HCT116 (cell line): ENCODE data around the gene OS9. TPM values are rescaled to one million over a fixed set of nuclear protein-coding genes. Genes with fewer than 3 reads are reported as not detected.

Source experiments
- ATAC-seq: fragments of 200-7000 bp; cut with Tn5 transposase; 2 replicates; pipeline ENCODE4 v1.9.1; 2020; ENCODE audit warnings: mild to moderate bottlenecking, moderate library complexity
- BruUV-seq: library from RNA; stranded (reverse); fragments of 400-500 nt; replicated peaks from 2 replicates; lab custom pipeline; 2021; lab: Mats Ljungman, UMichigan
- CTCF ChIA-PET: fragments of 300-600 bp; sonication (Branson Sonifier 250); formaldehyde crosslinking; loops from one replicate; lab custom pipeline; 2021; ENCODE audit warnings: antibody characterized with exemption; lab: Charles Lee
- POLR2A ChIA-PET: fragments of 300-600, 350-600 bp; sonication (Branson Sonifier 250); formaldehyde crosslinking; loops from one replicate; lab custom pipeline; 2021; ENCODE audit warnings: antibody characterized with exemption; lab: Charles Lee
- RAD21 ChIA-PET, 2 experiments: fragments of 300-600 bp; sonication (Branson Sonifier 250); formaldehyde crosslinking; loops; one replicate each; lab custom pipeline; 2023; ENCODE audit warnings: low total read pairs in 2 of 2; ENCODE audit not compliant: uncharacterized antibody in 2 of 2, unreplicated experiment in 2 of 2, low non-redundant PET in 1 of 2; lab: Charles Lee
- DNase-seq: peaks from one replicate; pipeline ENCODE4 v3.0.0-alpha.2; 2010; ENCODE audit warnings: low read depth, low spot score
- H2AFZ ChIP-seq: fragments of 200-600 bp; shearing (Covaris generic), sonication (generic); 2 replicates; pipeline ENCODE4 v1.6.1; 2017; ENCODE audit warnings: low read depth, mixed run types, mixed read lengths, antibody characterized with exemption, low read length; ENCODE audit not compliant: poor library complexity, severe bottlenecking
- H3K27ac ChIP-seq: 2 replicates; pipeline ENCODE4 v1.5.1; 2012; ENCODE audit warnings: low read depth, low read length
- H3K27me3 ChIP-seq: fragments of 200-600 bp; sonication (generic); 2 replicates; pipeline ENCODE4 v1.6.1; 2016; ENCODE audit warnings: mixed run types, low read length, mixed read lengths; ENCODE audit not compliant: insufficient read depth
- H3K36me3 ChIP-seq, 2 experiments: fragments of 200-500 bp in 1 of 2; fragments of 200-600 bp in 1 of 2; sonication (Bioruptor generic) in 1 of 2; sonication (generic) in 1 of 2; 2 replicates each; pipeline versions ENCODE4 v1.5.1 to v1.6.1; 2014 to 2016; ENCODE audit warnings: low read length in 2 of 2, inconsistent platforms in 1 of 2, mixed read lengths in 1 of 2, mixed run types in 1 of 2; ENCODE audit not compliant: insufficient read depth in 2 of 2, control insufficient read depth in 1 of 2
- H3K4me1 ChIP-seq, 2 experiments: fragments of 200-600 bp in 1 of 2; sonication (generic) in 1 of 2; 2 replicates each; pipeline versions ENCODE4 v1.5.1 to v1.6.1; 2012 to 2017; ENCODE audit warnings: low read length in 2 of 2, inconsistent platforms in 1 of 2, mild to moderate bottlenecking in 1 of 2, mixed read lengths in 1 of 2, mixed run types in 1 of 2, moderate library complexity in 1 of 2; ENCODE audit not compliant: insufficient read depth in 2 of 2, control insufficient read depth in 1 of 2
- H3K4me2 ChIP-seq: fragments of 200-600 bp; sonication (generic); 2 replicates; pipeline ENCODE4 v1.6.1; 2017; ENCODE audit warnings: mixed run types, low read length, mixed read lengths
- H3K4me3 ChIP-seq, 2 experiments: fragments of 200-600 bp in 1 of 2; sonication (generic) in 1 of 2; replicated peaks in 1 of 2; 2 replicates each; pipeline ENCODE4 v1.5.1; 2011 to 2016; ENCODE audit warnings: low read length in 2 of 2, control low read depth in 1 of 2, low read depth in 1 of 2, mild to moderate bottlenecking in 1 of 2, mixed read lengths in 1 of 2, mixed run types in 1 of 2
- H3K79me2 ChIP-seq: fragments of 200-600 bp; sonication (generic); 2 replicates; pipeline ENCODE4 v1.6.1; 2017; ENCODE audit warnings: mild to moderate bottlenecking, mixed run types, low read length, moderate library complexity, mixed read lengths; ENCODE audit not compliant: insufficient read depth
- H3K9ac ChIP-seq: fragments of 200-600 bp; sonication (generic); 2 replicates; pipeline ENCODE4 v1.6.1; 2016; ENCODE audit warnings: low read length, mixed read lengths
- H3K9me2 ChIP-seq: fragments of 200-600 bp; sonication (generic), shearing (Covaris generic); 2 replicates; pipeline ENCODE4 v1.6.1; 2017; ENCODE audit warnings: mixed run types, mild to moderate bottlenecking, moderate library complexity; ENCODE audit not compliant: insufficient read depth
- H3K9me3 ChIP-seq, 2 experiments: fragments of 200-500 bp in 1 of 2; fragments of 200-600 bp in 1 of 2; sonication (Bioruptor generic) in 1 of 2; sonication (generic) in 1 of 2; 2 replicates each; pipeline ENCODE4 v1.6.1; 2014 to 2017; ENCODE audit warnings: low read length in 2 of 2, mixed read lengths in 2 of 2, inconsistent platforms in 1 of 2, low read depth in 1 of 2, mild to moderate bottlenecking in 1 of 2, mixed run types in 1 of 2, moderate library complexity in 1 of 2; ENCODE audit not compliant: control insufficient read depth in 1 of 2, insufficient read depth in 1 of 2
- H4K20me1 ChIP-seq: fragments of 200-600 bp; sonication (generic), shearing (Covaris generic); 2 replicates; pipeline ENCODE4 v1.6.1; 2017; ENCODE audit warnings: mixed run types, mild to moderate bottlenecking, moderate library complexity; ENCODE audit not compliant: insufficient read depth
- CEBPB ChIP-seq: IDR thresholded peaks from 2 replicates; pipeline ENCODE4 v1.6.1; 2012; ENCODE audit warnings: low read depth
- EGR1 ChIP-seq: IDR thresholded peaks from 2 replicates; pipeline ENCODE4 v1.6.1; 2012; ENCODE audit warnings: low read depth
- EZH2 ChIP-seq: fragments of 200-600 bp; sonication (generic); IDR thresholded peaks from 2 replicates; pipeline ENCODE4 v1.6.1; 2017; ENCODE audit warnings: antibody characterized with exemption, mixed run types
- EZH2phosphoT487 ChIP-seq: fragments of 200-600 bp; IDR thresholded peaks from 2 replicates; pipeline ENCODE4 v1.6.1; 2018; ENCODE audit warnings: antibody characterized with exemption, borderline replicate concordance
- FOSL1 ChIP-seq: IDR thresholded peaks from 2 replicates; pipeline ENCODE4 v1.6.1; 2012; ENCODE audit warnings: low read depth
- RAD21 ChIP-seq: IDR thresholded peaks from 2 replicates; pipeline ENCODE4 v1.6.1; 2012; ENCODE audit warnings: low read depth, mild to moderate bottlenecking
- SP1 ChIP-seq: IDR thresholded peaks from 2 replicates; pipeline ENCODE4 v1.6.1; 2012; ENCODE audit warnings: low read depth
- SRF ChIP-seq: IDR thresholded peaks from 2 replicates; pipeline ENCODE4 v1.6.1; 2012; ENCODE audit warnings: low read depth
- TCF7L2 ChIP-seq: IDR thresholded peaks from 2 replicates; pipeline ENCODE4 v1.7.0; 2011; ENCODE audit warnings: borderline replicate concordance, inconsistent platforms; ENCODE audit not compliant: insufficient read depth, insufficient read length; ENCODE audit errors: extremely low read depth
- ZNF274 ChIP-seq: fragments of 200-500 bp; sonication (Bioruptor generic); IDR thresholded peaks from 2 replicates; pipeline ENCODE4 v1.6.1; 2014; ENCODE audit warnings: mild to moderate bottlenecking, low read depth, low read length, inconsistent platforms
- intact Hi-C: fragments of 100-400 bp; cut with micrococcal nuclease; formaldehyde crosslinking; loops from 2 replicates; pipeline ENCODE4 v1.10.0; 2022
- total RNA-seq: library from RNA; stranded (reverse); gene quantifications from one replicate; pipeline ENCODE4 v1.2.1, GENCODE V29; 2021; ENCODE audit not compliant: unreplicated experiment
- TF ChIP-seq, protein P1 (sequence below), 3 experiments: fragments of 200-600 bp in 1 of 3; sonication (generic) in 1 of 3; IDR thresholded peaks in 2 of 3; conservative IDR thresholded peaks in 1 of 3; 2 replicates each; pipeline ENCODE4 v1.5.1; 2012 to 2017; ENCODE audit warnings: low read depth in 2 of 3, low read length in 2 of 3, antibody characterized with exemption in 1 of 3, borderline replicate concordance in 1 of 3, control low read depth in 1 of 3, mild to moderate bottlenecking in 1 of 3, mixed read lengths in 1 of 3, mixed run types in 1 of 3, moderate library complexity in 1 of 3; ENCODE audit not compliant: insufficient read depth in 1 of 3
- TF ChIP-seq, protein P2 (sequence below): IDR thresholded peaks from 2 replicates; pipeline ENCODE4 v1.6.1; 2012
- TF ChIP-seq, protein P3 (sequence below): IDR thresholded peaks from 2 replicates; pipeline ENCODE4 v1.6.1; 2012
- TF ChIP-seq, protein P4 (sequence below): IDR thresholded peaks from 2 replicates; pipeline ENCODE4 v1.6.1; 2011; ENCODE audit warnings: mild to moderate bottlenecking, low read length, moderate library complexity; ENCODE audit not compliant: insufficient replicate concordance; ENCODE audit errors: extremely low read depth

The OS9 gene
- total RNA-seq, 1 experiment from 2014 or later: 98.4 TPM

DNA sequence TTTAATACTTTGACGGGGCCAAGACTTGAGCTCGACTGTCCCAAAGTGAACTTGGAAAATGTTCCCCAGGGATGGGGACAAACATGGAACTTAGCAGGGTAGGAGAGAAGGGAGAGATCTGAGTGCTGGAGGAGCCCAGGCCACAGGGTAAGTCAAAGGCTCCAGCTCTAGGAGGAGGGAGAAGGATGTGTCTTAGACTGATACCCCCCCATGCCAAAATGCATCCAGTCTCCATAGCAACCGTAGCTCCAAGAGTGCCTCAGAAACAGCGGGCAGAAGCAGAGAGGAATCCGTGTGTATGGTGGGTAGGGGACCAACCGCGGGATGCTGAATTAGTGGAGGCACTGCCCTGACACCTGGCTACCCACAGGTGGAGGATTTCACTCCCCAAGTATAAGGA is 45.5 kb downstream of the OS9 start (continued):
- TF ChIP-seq, protein P1, sequence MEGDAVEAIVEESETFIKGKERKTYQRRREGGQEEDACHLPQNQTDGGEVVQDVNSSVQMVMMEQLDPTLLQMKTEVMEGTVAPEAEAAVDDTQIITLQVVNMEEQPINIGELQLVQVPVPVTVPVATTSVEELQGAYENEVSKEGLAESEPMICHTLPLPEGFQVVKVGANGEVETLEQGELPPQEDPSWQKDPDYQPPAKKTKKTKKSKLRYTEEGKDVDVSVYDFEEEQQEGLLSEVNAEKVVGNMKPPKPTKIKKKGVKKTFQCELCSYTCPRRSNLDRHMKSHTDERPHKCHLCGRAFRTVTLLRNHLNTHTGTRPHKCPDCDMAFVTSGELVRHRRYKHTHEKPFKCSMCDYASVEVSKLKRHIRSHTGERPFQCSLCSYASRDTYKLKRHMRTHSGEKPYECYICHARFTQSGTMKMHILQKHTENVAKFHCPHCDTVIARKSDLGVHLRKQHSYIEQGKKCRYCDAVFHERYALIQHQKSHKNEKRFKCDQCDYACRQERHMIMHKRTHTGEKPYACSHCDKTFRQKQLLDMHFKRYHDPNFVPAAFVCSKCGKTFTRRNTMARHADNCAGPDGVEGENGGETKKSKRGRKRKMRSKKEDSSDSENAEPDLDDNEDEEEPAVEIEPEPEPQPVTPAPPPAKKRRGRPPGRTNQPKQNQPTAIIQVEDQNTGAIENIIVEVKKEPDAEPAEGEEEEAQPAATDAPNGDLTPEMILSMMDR (IDR thresholded peaks at IDR 0.05 in 2 of 3, conservative IDR thresholded peaks at IDR 0.05 in 1 of 3; ENCODE audit: borderline replicate concordance in 1 of 3, insufficient read depth in 1 of 3, low read depth in 2 of 3, low read length in 2 of 3): no peak
- TF ChIP-seq, all 23 proteins: peak for 0

DNA sequence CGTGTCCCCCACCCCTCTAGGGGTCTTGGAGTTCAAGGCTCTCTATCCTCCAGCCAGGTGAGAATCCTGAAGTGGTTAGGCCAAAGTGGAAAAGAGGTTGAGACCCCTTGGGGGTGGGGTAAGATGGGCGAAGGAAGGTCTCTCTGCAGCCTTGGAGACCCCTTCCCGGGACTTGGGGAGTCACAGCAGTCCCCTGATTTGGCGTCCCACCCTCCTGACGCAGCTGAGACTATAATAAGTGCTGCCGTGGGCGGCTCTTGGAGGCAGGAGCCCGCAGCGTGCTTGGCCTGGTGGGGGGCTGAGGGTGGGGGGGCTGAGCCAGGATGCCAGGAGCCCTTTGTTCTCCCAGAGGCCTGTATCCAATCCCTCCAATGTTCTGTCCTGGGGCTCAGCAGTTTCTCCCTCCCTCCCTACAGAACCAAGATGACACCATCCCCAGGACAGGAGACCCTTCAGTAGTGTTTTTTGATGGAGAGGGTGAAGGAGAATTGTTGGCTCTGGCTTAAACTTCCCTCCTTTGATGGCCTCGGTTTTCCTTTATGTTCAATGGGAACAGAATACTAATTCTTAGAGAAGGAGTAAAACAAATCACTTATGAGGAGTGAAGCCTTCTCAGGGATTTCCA is 46.1 kb downstream of the OS9 start:
- ChIA-PET RAD21 (no interaction called here), CTCF (no interaction called here)
- intact Hi-C loops: no loop called here
- Histone ChIP-seq H2AFZ (no peak overlapping the region), H3K79me2 (no peaks in the 10 kb centered on the region), H3K27me3 (no peaks in the 10 kb centered on the region), H4K20me1 (no peaks in the 10 kb centered on the region), H3K36me3 (no peaks in the 10 kb centered on the region), H3K27ac (no peak overlapping the region)
- ATAC-seq (no peak), DNase-seq (no peak)
- BruUV-seq: no TSS peak
- TF ChIP-seq EZH2 (no peak), RAD21 (no peak), ZNF274 (no peak), CEBPB (no peak), SRF (no peak), TCF7L2 (no peak), EGR1 (no peak), EZH2phosphoT487 (no peak), FOSL1 (no peak), SP1 (no peak)
- TF ChIP-seq, protein P1 (IDR thresholded peaks at IDR 0.05 in 2 of 3, conservative IDR thresholded peaks at IDR 0.05 in 1 of 3; ENCODE audit: borderline replicate concordance in 1 of 3, insufficient read depth in 1 of 3, low read depth in 2 of 3, low read length in 2 of 3): no peak
- TF ChIP-seq, protein P2, sequence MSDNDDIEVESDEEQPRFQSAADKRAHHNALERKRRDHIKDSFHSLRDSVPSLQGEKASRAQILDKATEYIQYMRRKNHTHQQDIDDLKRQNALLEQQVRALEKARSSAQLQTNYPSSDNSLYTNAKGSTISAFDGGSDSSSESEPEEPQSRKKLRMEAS: no peak
- TF ChIP-seq, protein P3, sequence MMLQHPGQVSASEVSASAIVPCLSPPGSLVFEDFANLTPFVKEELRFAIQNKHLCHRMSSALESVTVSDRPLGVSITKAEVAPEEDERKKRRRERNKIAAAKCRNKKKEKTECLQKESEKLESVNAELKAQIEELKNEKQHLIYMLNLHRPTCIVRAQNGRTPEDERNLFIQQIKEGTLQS: no peak
- TF ChIP-seq, protein P4, sequence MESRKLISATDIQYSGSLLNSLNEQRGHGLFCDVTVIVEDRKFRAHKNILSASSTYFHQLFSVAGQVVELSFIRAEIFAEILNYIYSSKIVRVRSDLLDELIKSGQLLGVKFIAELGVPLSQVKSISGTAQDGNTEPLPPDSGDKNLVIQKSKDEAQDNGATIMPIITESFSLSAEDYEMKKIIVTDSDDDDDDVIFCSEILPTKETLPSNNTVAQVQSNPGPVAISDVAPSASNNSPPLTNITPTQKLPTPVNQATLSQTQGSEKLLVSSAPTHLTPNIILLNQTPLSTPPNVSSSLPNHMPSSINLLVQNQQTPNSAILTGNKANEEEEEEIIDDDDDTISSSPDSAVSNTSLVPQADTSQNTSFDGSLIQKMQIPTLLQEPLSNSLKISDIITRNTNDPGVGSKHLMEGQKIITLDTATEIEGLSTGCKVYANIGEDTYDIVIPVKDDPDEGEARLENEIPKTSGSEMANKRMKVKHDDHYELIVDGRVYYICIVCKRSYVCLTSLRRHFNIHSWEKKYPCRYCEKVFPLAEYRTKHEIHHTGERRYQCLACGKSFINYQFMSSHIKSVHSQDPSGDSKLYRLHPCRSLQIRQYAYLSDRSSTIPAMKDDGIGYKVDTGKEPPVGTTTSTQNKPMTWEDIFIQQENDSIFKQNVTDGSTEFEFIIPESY: no peak
- TF ChIP-seq, all 23 proteins: peak for 0
- H3K4me2 ChIP-seq: no peak overlapping the region
- peaks cover 10 to 26% of the 10 kb centered on the region in 2 experiments; a peak in 3 of 4 replicates for H3K4me1 ChIP-seq
- POLR2A ChIA-PET: no interaction called here
- no peak overlapping the region for H3K4me3 ChIP-seq
- no peak overlapping the region for H3K9ac ChIP-seq
- no peaks in the 10 kb centered on the region for H3K9me3 ChIP-seq
- no peaks in the 10 kb centered on the region for H3K9me2 ChIP-seq
